Lung (tissue), 12 donors: ENCODE results near the gene KLHL26. TPM values are rescaled to one million over a fixed set of nuclear protein-coding genes. Genes with fewer than 3 reads are reported as not detected.

ENCODE experiments used
- ATAC-seq: fragments of 200-7000 bp; cut with Tn5 transposase; one replicate; pipeline ENCODE4 v1.9.1; 2020; ENCODE audit warnings: moderate number of reproducible peaks; ENCODE audit not compliant: insufficient read depth, low FRiP score
- DNase-seq, 3 donors: peaks; one replicate each; pipeline ENCODE4 v3.0.0-alpha.2; 2013 to 2017
- H3K27ac ChIP-seq, 2 donors: one replicate each; pipeline ENCODE4 v1.5.1; 2013; ENCODE audit warnings: mild to moderate bottlenecking in 2 of 2, moderate library complexity in 2 of 2, control low read depth in 1 of 2, inconsistent platforms in 1 of 2, low read depth in 1 of 2, low read length in 1 of 2
- H3K27me3 ChIP-seq, 3 donors: one replicate each; pipeline ENCODE4 v1.5.1; 2013; ENCODE audit warnings: low read length in 2 of 3; ENCODE audit not compliant: control insufficient read depth in 3 of 3, insufficient read depth in 3 of 3
- H3K36me3 ChIP-seq, 4 donors: one replicate each; pipeline ENCODE4 v1.5.1; 2013; ENCODE audit warnings: low read length in 4 of 4, mild to moderate bottlenecking in 1 of 4, moderate library complexity in 1 of 4; ENCODE audit not compliant: control insufficient read depth in 4 of 4, insufficient read depth in 4 of 4
- H3K4me1 ChIP-seq, 5 donors: one replicate each; pipeline ENCODE4 v1.5.1; 2013; ENCODE audit warnings: low read length in 5 of 5, mild to moderate bottlenecking in 2 of 5, moderate library complexity in 1 of 5; ENCODE audit not compliant: control insufficient read depth in 5 of 5, insufficient read depth in 5 of 5
- H3K4me3 ChIP-seq: one replicate; pipeline ENCODE4 v1.5.1; 2013; ENCODE audit warnings: mild to moderate bottlenecking, control low read depth, moderate library complexity
- H3K9ac ChIP-seq, 2 donors: one replicate each; pipeline ENCODE4 v1.5.1; 2013; ENCODE audit warnings: low read length in 2 of 2, control low read depth in 1 of 2; ENCODE audit not compliant: insufficient read depth in 1 of 2
- H3K9me3 ChIP-seq, 4 donors: one replicate each; pipeline ENCODE4 v1.5.1; 2013; ENCODE audit warnings: low read length in 3 of 4, mild to moderate bottlenecking in 1 of 4, moderate library complexity in 1 of 4; ENCODE audit not compliant: control insufficient read depth in 4 of 4, insufficient read depth in 3 of 4
- WGBS, 2 donors: extraction: QIAGEN DNeasy Blood & Tissue Kit; methylation state at CpG; one replicate each; pipeline ENCODE4 v1.1.7; 2013; 5-methylcytosine and 5-hydroxymethylcytosine counted together
- polyA plus RNA-seq, 2 donors: library from polyadenylated mRNA; stranded (reverse); fragments of 200-250 nt; gene quantifications; one replicate each; pipeline ENCODE4 v1.2.1, GENCODE V29; 2013
- total RNA-seq, 2 donors: library from RNA; depleted of rRNA in 1 of 2; stranded (reverse); fragments of >200 nt in 1 of 2; gene quantifications; one replicate each; pipeline ENCODE4 v1.2.1, GENCODE V29; 2014 to 2021
- TF ChIP-seq, protein P1 (sequence below): IDR thresholded peaks from 2 replicates; pipeline ENCODE4 v1.5.1; 2012; ENCODE audit warnings: mild to moderate bottlenecking; ENCODE audit errors: control extremely low read depth, extremely low read depth
- donor health status: control.
- donor health status: control.
- donor health status: Bipolar disorder and iron deficiency.
- donor health status: healthy.
- donor health status: DM: yes; HTN: yes; CAD: no.

KLHL26 gene
- total and polyA plus RNA-seq, 4 donors, result 4.1 to 18.0 (median 8.4) TPM

DNA sequence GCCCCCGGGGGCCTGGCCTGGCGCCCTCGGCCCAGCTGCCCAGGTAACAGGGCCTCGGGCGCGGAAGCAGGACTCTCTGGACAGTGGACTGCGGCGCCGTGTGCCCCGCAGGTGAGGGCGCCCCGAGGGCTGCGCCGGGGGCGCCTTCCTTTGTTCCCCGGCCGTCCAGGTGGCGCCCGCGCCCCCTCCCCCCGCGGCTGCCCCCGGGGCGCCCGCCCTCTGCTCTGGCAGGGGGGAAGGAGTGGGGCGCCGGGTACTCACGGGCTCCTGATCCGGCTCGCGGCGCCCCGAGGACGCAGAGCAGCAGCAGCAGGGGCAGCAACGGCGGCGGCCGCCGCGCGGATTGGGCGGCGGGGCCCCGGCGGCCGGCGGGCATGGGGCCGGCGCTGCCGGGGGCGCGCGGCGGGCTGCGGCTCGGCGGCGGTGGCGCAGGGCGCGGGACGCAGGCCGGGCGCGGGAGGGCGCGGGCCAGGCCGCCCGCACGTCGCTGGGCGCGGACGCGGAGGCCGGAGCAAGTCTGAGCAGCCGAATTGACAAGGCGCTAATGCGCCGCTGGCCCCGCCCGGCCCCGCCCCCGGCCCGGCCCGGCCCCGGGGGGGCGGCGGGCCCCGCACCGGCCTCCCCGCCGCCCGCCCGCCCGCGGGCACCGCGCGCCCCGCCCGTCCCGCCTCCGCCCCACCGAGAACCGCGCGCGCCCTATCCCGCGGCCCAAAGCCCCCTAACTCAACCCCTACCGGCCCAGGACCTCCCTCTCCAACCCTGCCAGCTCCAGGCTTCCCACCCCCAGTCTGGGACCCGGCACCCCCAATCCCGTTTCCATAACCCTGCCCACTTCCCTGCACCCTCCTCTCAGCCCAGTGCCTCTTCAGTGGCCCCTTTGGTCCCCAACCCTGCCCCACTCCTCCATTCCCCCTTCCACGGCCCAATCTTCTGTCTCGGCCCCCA lies 30.3 kb upstream of the KLHL26 start, which contains the start of gene CRLF1:
CRLF1 (minus strand) TSS at position 519 of the 945 bp plus-strand sequence; CDS start at position 376, 143 bp downstream.
- 1% methylated on average over 34 to 115 of the region's 116 CpGs for WGBS, 2 donors

DNA sequence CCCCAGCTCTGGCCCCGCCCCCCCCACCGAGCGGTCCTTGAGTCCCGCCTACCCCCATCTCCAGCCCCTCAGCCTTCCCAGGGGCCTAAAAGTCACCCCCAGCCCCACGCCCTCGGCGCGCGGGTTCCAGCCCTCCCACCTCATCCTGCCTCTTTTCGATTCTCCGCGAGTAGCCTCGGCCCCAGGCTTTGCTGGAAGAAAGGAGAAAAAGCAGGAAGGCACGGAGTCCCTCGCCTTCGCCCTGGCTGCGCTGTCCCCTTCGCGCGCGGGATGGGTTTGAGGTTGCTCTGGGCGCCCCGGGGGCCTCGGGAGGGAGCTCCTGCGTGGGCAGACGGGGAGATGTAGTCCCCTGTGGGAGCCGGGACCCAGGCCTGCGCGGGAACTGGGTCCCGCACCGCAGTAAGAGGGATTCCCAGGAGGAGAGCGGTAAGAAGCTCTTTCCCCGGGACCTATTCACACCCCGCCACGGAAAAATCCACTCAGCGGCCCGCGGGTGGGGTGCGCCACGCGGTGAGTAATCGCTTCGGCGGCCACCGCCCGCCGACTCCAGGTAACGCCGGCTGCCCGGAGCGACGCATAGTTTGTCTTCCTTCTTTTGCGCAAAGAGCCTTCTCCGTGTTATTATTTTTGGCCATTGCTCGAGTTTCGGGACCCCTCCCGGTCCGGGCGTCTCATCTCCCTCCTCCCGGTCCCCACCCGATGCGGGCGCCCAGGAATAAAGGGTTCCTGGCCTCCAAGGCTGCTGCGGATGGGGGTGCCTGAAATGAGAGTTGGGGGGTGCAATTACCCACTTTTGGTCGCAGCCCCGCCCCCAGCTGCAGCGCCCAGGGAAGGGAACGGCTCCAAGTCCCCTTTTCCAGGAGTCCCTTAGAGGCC lies 29.4 kb upstream of the KLHL26 start:
- WGBS, 2 donors, result 1 to 2% methylated on average over 67 to 68 of the region's 68 CpGs
- H3K27me3 ChIP-seq, result peaks cover 0 to 60% (median 51%) of the 10 kb centered on the region in 3 donors
- H3K9ac ChIP-seq, result no peak overlapping the region

More for the DNA sequence above, 30.3 kb upstream of the KLHL26 start, which contains the start of gene CRLF1:
- H3K9me3 ChIP-seq, result peaks cover 0 to 4% (median 0%) of the 10 kb centered on the region in 4 donors
- H3K4me3 ChIP-seq, result no peak within 1 kb of the TSS
- peaks cover 0 to 22% (median 2%) of the 10 kb centered on the region in 5 donors for H3K4me1 ChIP-seq
- DNase-seq, result peak; percentile 46 to 79 (median 71)
- TF ChIP-seq, protein P1, sequence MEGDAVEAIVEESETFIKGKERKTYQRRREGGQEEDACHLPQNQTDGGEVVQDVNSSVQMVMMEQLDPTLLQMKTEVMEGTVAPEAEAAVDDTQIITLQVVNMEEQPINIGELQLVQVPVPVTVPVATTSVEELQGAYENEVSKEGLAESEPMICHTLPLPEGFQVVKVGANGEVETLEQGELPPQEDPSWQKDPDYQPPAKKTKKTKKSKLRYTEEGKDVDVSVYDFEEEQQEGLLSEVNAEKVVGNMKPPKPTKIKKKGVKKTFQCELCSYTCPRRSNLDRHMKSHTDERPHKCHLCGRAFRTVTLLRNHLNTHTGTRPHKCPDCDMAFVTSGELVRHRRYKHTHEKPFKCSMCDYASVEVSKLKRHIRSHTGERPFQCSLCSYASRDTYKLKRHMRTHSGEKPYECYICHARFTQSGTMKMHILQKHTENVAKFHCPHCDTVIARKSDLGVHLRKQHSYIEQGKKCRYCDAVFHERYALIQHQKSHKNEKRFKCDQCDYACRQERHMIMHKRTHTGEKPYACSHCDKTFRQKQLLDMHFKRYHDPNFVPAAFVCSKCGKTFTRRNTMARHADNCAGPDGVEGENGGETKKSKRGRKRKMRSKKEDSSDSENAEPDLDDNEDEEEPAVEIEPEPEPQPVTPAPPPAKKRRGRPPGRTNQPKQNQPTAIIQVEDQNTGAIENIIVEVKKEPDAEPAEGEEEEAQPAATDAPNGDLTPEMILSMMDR, result no peak
- no peak within 1 kb of the TSS for H3K27ac ChIP-seq
- no peaks in the 10 kb centered on the region for H3K36me3 ChIP-seq
- H3K9ac ChIP-seq, result no peak within 1 kb of the TSS
- ATAC-seq, result no peak
- H3K27me3 ChIP-seq, result peaks cover 0 to 52% (median 45%) of the 10 kb centered on the region in 3 donors

DNA sequence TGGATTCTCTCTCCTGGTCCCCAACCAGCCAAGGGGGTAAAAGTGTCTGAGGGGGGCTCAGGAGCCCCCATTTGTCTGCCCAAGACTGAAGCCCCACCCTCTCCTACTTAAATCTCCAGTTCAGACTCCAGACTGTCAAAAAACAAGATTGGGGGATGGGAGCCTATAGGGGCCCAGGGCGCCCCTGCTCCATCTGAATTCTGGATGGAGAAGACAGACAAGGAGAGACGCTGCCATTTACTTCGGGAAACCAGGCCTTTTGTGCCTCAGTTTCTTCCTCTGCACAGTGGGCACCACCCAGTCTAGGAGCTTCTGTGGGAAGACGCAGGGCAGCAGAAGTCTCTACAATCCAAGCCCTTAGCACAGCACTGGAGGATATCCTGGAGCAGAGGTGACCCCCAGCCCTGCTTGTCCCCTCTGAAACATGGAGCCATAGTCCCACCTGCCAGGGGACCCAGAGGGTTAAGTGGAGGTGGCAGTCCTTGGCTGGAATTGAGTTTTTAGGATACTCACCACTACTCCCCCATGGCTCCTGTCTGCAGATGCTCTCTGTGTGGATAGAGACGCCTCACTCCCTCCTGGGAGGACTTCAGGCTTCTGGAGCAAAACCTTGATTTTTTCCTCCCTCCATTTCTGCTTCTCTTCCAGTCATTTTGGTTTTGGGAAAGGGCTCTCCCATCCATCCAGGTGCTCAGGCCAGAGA lies 28.6 kb upstream of the KLHL26 start:
- Histone ChIP-seq H3K27me3 (peaks cover 0 to 61% (median 47%) of the 10 kb centered on the region in 3 donors), H3K4me1 (peaks cover 0 to 31% (median 15%) of the 10 kb centered on the region in 5 donors), H3K9ac (no peak overlapping the region), H3K4me3 (no peak overlapping the region), H3K36me3 (no peaks in the 10 kb centered on the region), H3K27ac (no peak overlapping the region), H3K9me3 (peaks cover 0 to 4% (median 0%) of the 10 kb centered on the region in 4 donors)
- 19 to 40% methylated on average over 5 of the region's 5 CpGs for WGBS, 2 donors
- no peak for ATAC-seq
- no peak for DNase-seq
- TF ChIP-seq, protein P1, result no peak

More for the DNA sequence above, 29.4 kb upstream of the KLHL26 start:
- TF ChIP-seq, protein P1, result no peak
- Histone ChIP-seq H3K9me3 (peaks cover 0 to 4% (median 0%) of the 10 kb centered on the region in 4 donors), H3K4me1 (peaks cover 0 to 27% (median 10%) of the 10 kb centered on the region in 5 donors), H3K36me3 (no peaks in the 10 kb centered on the region), H3K4me3 (no peak overlapping the region), H3K27ac (no peak overlapping the region)
- DNase-seq (no peak), ATAC-seq (no peak)
